ENCODE results near the gene INKA1.

GRCh38 chr3:49844464-49845183 is 41.6 kb downstream of the INKA1 start:
- TF ChIP-seq CTCF (conservative IDR thresholded peaks at IDR 0.05; ENCODE audit: low read length), result no peak
- no peak for TF ChIP-seq EZH2phosphoT487 (IDR thresholded peaks at IDR 0.05; ENCODE audit: borderline replicate concordance, low read depth, low read length)
